H9 (cell line): ENCODE data around the gene NTRK3. TPM values are rescaled to one million over a fixed set of nuclear protein-coding genes. Genes with fewer than 3 reads are reported as not detected.

Experiments
- DNase-seq: peaks from one replicate; pipeline ENCODE4 v3.0.0-alpha.2; 2017
- H2AFZ ChIP-seq: one replicate; pipeline ENCODE4 v1.6.1; 2013; ENCODE audit warnings: mild to moderate bottlenecking, low read length, control low read depth, moderate library complexity
- H2AK5ac ChIP-seq: 2 replicates; pipeline ENCODE4 v1.6.1; 2013; ENCODE audit warnings: low read length, control low read depth, mixed read lengths; ENCODE audit not compliant: insufficient read length
- H2BK120ac ChIP-seq: one replicate; pipeline ENCODE4 v1.6.1; 2013; ENCODE audit warnings: low read depth, mild to moderate bottlenecking, low read length, control low read depth, inconsistent platforms; ENCODE audit not compliant: poor library complexity, severe bottlenecking
- H2BK12ac ChIP-seq: 2 replicates; pipeline ENCODE4 v1.6.1; 2013; ENCODE audit warnings: low read length, control low read depth, mixed read lengths, low read depth; ENCODE audit not compliant: insufficient read length
- H2BK15ac ChIP-seq: 2 replicates; pipeline ENCODE4 v1.6.1; 2013; ENCODE audit warnings: low read depth, low read length, control low read depth
- H2BK20ac ChIP-seq: one replicate; pipeline ENCODE4 v1.6.1; 2013; ENCODE audit warnings: low read depth, mild to moderate bottlenecking, low read length, control low read depth, inconsistent platforms; ENCODE audit not compliant: poor library complexity, severe bottlenecking
- H2BK5ac ChIP-seq: 2 replicates; pipeline ENCODE4 v1.6.1; 2013; ENCODE audit warnings: low read length, control low read depth, mixed read lengths; ENCODE audit not compliant: insufficient read length
- H3K14ac ChIP-seq: 2 replicates; pipeline ENCODE4 v1.6.1; 2013; ENCODE audit warnings: low read length, control low read depth; ENCODE audit not compliant: insufficient read depth
- H3K18ac ChIP-seq: 2 replicates; pipeline ENCODE4 v1.6.1; 2013; ENCODE audit warnings: low read depth, mild to moderate bottlenecking, mixed read lengths, low read length, control low read depth; ENCODE audit not compliant: insufficient read length
- H3K23ac ChIP-seq: 2 replicates; pipeline ENCODE4 v1.6.1; 2013; ENCODE audit warnings: low read length, control low read depth, mixed read lengths, low read depth; ENCODE audit not compliant: insufficient read length
- H3K23me2 ChIP-seq: 2 replicates; pipeline ENCODE4 v1.6.1; 2013; ENCODE audit warnings: low read depth, mild to moderate bottlenecking, mixed read lengths, low read length, control low read depth; ENCODE audit not compliant: insufficient read length, poor library complexity, severe bottlenecking
- H3K27ac ChIP-seq: 2 replicates; pipeline ENCODE4 v1.5.1; 2013; ENCODE audit warnings: low read length, control low read depth, mixed read lengths, low read depth; ENCODE audit not compliant: insufficient read length
- H3K27me3 ChIP-seq: 2 replicates; pipeline ENCODE4 v1.6.1; 2013; ENCODE audit warnings: low read length, control low read depth, inconsistent platforms; ENCODE audit not compliant: insufficient read depth
- H3K4ac ChIP-seq: 2 replicates; pipeline ENCODE4 v1.6.1; 2013; ENCODE audit warnings: low read depth, mild to moderate bottlenecking, control low read depth, inconsistent platforms, low read length, moderate library complexity
- H3K4me1 ChIP-seq: 2 replicates; pipeline ENCODE4 v1.6.1; 2013; ENCODE audit warnings: low read length, control low read depth, inconsistent platforms; ENCODE audit not compliant: insufficient read depth
- H3K4me2 ChIP-seq: 2 replicates; pipeline ENCODE4 v1.6.1; 2013; ENCODE audit warnings: low read length, control low read depth, mixed read lengths; ENCODE audit not compliant: insufficient read length, insufficient read depth
- H3K56ac ChIP-seq: 2 replicates; pipeline ENCODE4 v1.6.1; 2013; ENCODE audit warnings: low read depth, mild to moderate bottlenecking, mixed read lengths, low read length, control low read depth; ENCODE audit not compliant: insufficient read length
- H3K79me1 ChIP-seq: 2 replicates; pipeline ENCODE4 v1.6.1; 2013; ENCODE audit warnings: low read depth, mild to moderate bottlenecking, moderate library complexity, low read length, control low read depth, inconsistent platforms; ENCODE audit not compliant: insufficient read depth, poor library complexity, severe bottlenecking
- H3K79me2 ChIP-seq: 2 replicates; pipeline ENCODE4 v1.6.1; 2013; ENCODE audit warnings: low read length, control low read depth, inconsistent platforms; ENCODE audit not compliant: insufficient read depth
- H3K9ac ChIP-seq: 2 replicates; pipeline ENCODE4 v1.6.1; 2013; ENCODE audit warnings: low read length, control low read depth, mixed read lengths; ENCODE audit not compliant: insufficient read length; ENCODE audit errors: extremely low read depth
- H3K9me3 ChIP-seq: one replicate; pipeline ENCODE4 v1.6.1; 2013; ENCODE audit warnings: low read depth, low read length, inconsistent platforms; ENCODE audit not compliant: control insufficient read depth
- H3T11ph ChIP-seq: one replicate; pipeline ENCODE4 v1.6.1; 2013; ENCODE audit warnings: mild to moderate bottlenecking, low read length, control low read depth, inconsistent platforms
- H4K20me1 ChIP-seq: one replicate; pipeline ENCODE4 v1.6.1; 2013; ENCODE audit not compliant: control insufficient read depth, insufficient read length, insufficient read depth
- H4K5ac ChIP-seq: 2 replicates; pipeline ENCODE4 v1.6.1; 2013; ENCODE audit warnings: low read depth, mild to moderate bottlenecking, mixed read lengths, low read length, control low read depth; ENCODE audit not compliant: insufficient read length
- H4K8ac ChIP-seq: replicated peaks from 2 replicates; pipeline ENCODE4 v1.6.1; 2013; ENCODE audit warnings: low read length, control low read depth, mixed read lengths, low read depth; ENCODE audit not compliant: insufficient read length
- H4K91ac ChIP-seq: 2 replicates; pipeline ENCODE4 v1.6.1; 2013; ENCODE audit warnings: low read depth, mild to moderate bottlenecking, moderate library complexity, mixed read lengths, low read length, control low read depth; ENCODE audit not compliant: insufficient read length
- H3K27ac Mint-ChIP-seq, 3 experiments: 2 replicates in 2 of 3; 3 replicates in 1 of 3; pipeline ENCODE4 v1.8.0; 2020 to 2021; ENCODE audit warnings: mixed read lengths in 3 of 3, mild to moderate bottlenecking in 1 of 3, moderate library complexity in 1 of 3
- H3K27me3 Mint-ChIP-seq: 2 replicates; pipeline ENCODE4 v1.8.0; 2021; ENCODE audit warnings: low read depth, mild to moderate bottlenecking, moderate library complexity, mixed read lengths
- H3K36me3 Mint-ChIP-seq, 3 experiments: 2 replicates in 2 of 3; 3 replicates in 1 of 3; pipeline ENCODE4 v1.8.0; 2020 to 2021; ENCODE audit warnings: low read depth in 3 of 3, mixed read lengths in 3 of 3; ENCODE audit not compliant: insufficient read depth in 1 of 3
- H3K4me1 Mint-ChIP-seq, 2 experiments: 2 replicates each; pipeline ENCODE4 v1.8.0; 2020; ENCODE audit warnings: mixed read lengths in 2 of 2
- H3K4me3 Mint-ChIP-seq, 2 experiments: 2 replicates in 1 of 2; 3 replicates in 1 of 2; pipeline ENCODE4 v1.8.0; 2020 to 2021; ENCODE audit warnings: mild to moderate bottlenecking in 2 of 2, mixed read lengths in 2 of 2, moderate library complexity in 1 of 2
- H3K9me3 Mint-ChIP-seq, 2 experiments: 2 replicates in 1 of 2; 3 replicates in 1 of 2; pipeline ENCODE4 v1.8.0; 2020; ENCODE audit warnings: mild to moderate bottlenecking in 2 of 2, mixed read lengths in 2 of 2, moderate library complexity in 1 of 2
- CTCF ChIP-seq: fragments of 200-600 bp; sonication (generic); conservative IDR thresholded peaks from 3 replicates; pipeline ENCODE4 v1.8.0; 2021; ENCODE audit warnings: antibody characterized with exemption, mild to moderate bottlenecking
- WGBS: extraction: QIAGEN DNeasy Blood & Tissue Kit; methylation state at CpG from one replicate; pipeline ENCODE4 v1.1.7; 2013; ENCODE audit warnings: missing lambda C conversion rate, low lambda C conversion rate, mixed read lengths; ENCODE audit not compliant: insufficient read length; ENCODE audit errors: extremely low coverage; 5-methylcytosine and 5-hydroxymethylcytosine counted together
- total RNA-seq: library from RNA; stranded (reverse); gene quantifications from 2 replicates; pipeline ENCODE4 v1.2.1, GENCODE V29; 2021

NTRK3 gene
- total RNA-seq, 1 experiment from 2014 or later: 2.5 TPM

GRCh38 chr15:88220443-88221335, 35.9 kb downstream of the NTRK3 start:
- no peaks in the 10 kb centered on the region for H3K9me3 ChIP-seq
- Mint-ChIP-seq H3K36me3 (no peaks in the 10 kb centered on the region), H3K27ac (no peak overlapping the region), H3K4me3 (no peak overlapping the region), H3K9me3 (peaks cover 0 to 4% of the 10 kb centered on the region in 2 experiments; a peak in 2 of 5 replicates), H3K27me3 (peaks cover 5% of the 10 kb centered on the region), H3K4me1 (peaks cover 5 to 6% of the 10 kb centered on the region in 2 experiments; a peak in 2 of 4 replicates)
- H2BK12ac ChIP-seq: no peak overlapping the region
- H2BK5ac ChIP-seq: no peak overlapping the region
- no peak overlapping the region for H2BK15ac ChIP-seq
- no peak overlapping the region for H3K9ac ChIP-seq
- no peaks in the 10 kb centered on the region for H3K4me1 ChIP-seq
- no peak overlapping the region for H2AK5ac ChIP-seq
- TF ChIP-seq CTCF: no peak
- no peak overlapping the region for H2BK20ac ChIP-seq
- H3K27me3 ChIP-seq: no peaks in the 10 kb centered on the region
- no peak overlapping the region for H3K18ac ChIP-seq
- no peak for DNase-seq
- WGBS: no CpG with 5 or more reads among the region's 11 CpGs
- no peak overlapping the region for H2AFZ ChIP-seq
- H3K23ac ChIP-seq: no peak overlapping the region
- H3K79me2 ChIP-seq: no peaks in the 10 kb centered on the region
- H4K91ac ChIP-seq: no peak overlapping the region
- H3K4ac ChIP-seq: no peak overlapping the region
- no peak overlapping the region for H3K27ac ChIP-seq
- H3K56ac ChIP-seq: no peak overlapping the region
- no peak overlapping the region for H2BK120ac ChIP-seq
- H4K20me1 ChIP-seq: no peaks in the 10 kb centered on the region
- H4K5ac ChIP-seq: no peak overlapping the region
- no peaks in the 10 kb centered on the region for H3K23me2 ChIP-seq
- H3K4me2 ChIP-seq: no peak overlapping the region
- H3K14ac ChIP-seq: no peak overlapping the region
- H4K8ac ChIP-seq: no peak overlapping the region
- no peaks in the 10 kb centered on the region for H3K79me1 ChIP-seq
- H3T11ph ChIP-seq: no peak overlapping the region
